Activated T-helper 1 cell treated with anti-CD3 and anti-CD28 coated beads, Interleukin-12 subunit alpha, Interleukin-12 subunit beta, Interleukin-2, Interleukin-4 antibody, amounts not matched to agents 30 ng/mL and 10 ng/mL and 1 ng/mL, durations not matched to agents 14 hours and 24 hours and 36 hours (primary cell): ENCODE results near the gene NFAT5. TPM values are rescaled to one million over a fixed set of nuclear protein-coding genes. Genes with fewer than 3 reads are reported as not detected.
A peak's percentile ranks its signal among the peaks of the same experiment; 100 is the strongest.

ENCODE experiments used
- DNase-seq: peaks from one replicate; pipeline ENCODE4 v3.0.0; 2021; ENCODE audit warnings: low spot score
- H3K27ac Mint-ChIP-seq: one replicate; pipeline ENCODE4 v1.8.0; 2021; ENCODE audit warnings: mild to moderate bottlenecking, mixed read lengths
- H3K27me3 Mint-ChIP-seq: one replicate; pipeline ENCODE4 v1.8.0; 2022; ENCODE audit warnings: mild to moderate bottlenecking, moderate library complexity, mixed read lengths; ENCODE audit not compliant: insufficient read depth
- H3K36me3 Mint-ChIP-seq: one replicate; pipeline ENCODE4 v1.8.0; 2021; ENCODE audit warnings: low read depth, mixed read lengths
- H3K4me1 Mint-ChIP-seq: one replicate; pipeline ENCODE4 v1.8.0; 2021; ENCODE audit warnings: low read depth, mixed read lengths
- H3K4me3 Mint-ChIP-seq: one replicate; pipeline ENCODE4 v1.8.0; 2021; ENCODE audit warnings: mild to moderate bottlenecking, moderate library complexity, mixed read lengths
- H3K9me3 Mint-ChIP-seq: one replicate; pipeline ENCODE4 v1.8.0; 2021; ENCODE audit warnings: mixed read lengths
- intact Hi-C: fragments of 100-400 bp; cut with micrococcal nuclease; formaldehyde crosslinking; loops from one replicate; pipeline ENCODE4 v1.15.1; 2024
- total RNA-seq: library from RNA; stranded (reverse); gene quantifications from 2 replicates; pipeline ENCODE4 v1.2.3, GENCODE V29; 2022

NFAT5 gene
- total RNA-seq, 1 donor from 2014 or later, result 54.2 TPM

GRCh38 chr16:69754143-69754468 lies 188.3 kb downstream of the NFAT5 start:
- intact Hi-C loops, result loop anchor here (1.0 to 2.0 kb wide), 7 partner anchors 8 to 443 kb away; partner anchors contain the start of genes COG8, NIP7, NQO1 and VPS4A
- Mint-ChIP-seq H3K4me1 (peaks cover 32% of the 10 kb centered on the region), H3K4me3 (peak overlapping the region; percentile 99), H3K36me3 (peaks cover 29% of the 10 kb centered on the region), H3K27me3 (peaks cover 2% of the 10 kb centered on the region), H3K9me3 (no peaks in the 10 kb centered on the region), H3K27ac (peak overlapping the region; percentile 98)
- no peak for DNase-seq

Other genes starting within 250 kb of the NFAT5 start
- 17.4 and 21.5 TPM in 2 replicates for gene PDF, start 235.4 kb upstream of the NFAT5 start, total RNA-seq
- gene COG8, start 226.4 kb upstream of the NFAT5 start, total RNA-seq, result 45.3 and 46.5 TPM in 2 replicates
- gene NIP7, start 226.2 kb upstream of the NFAT5 start, total RNA-seq, result 80.7 and 85.8 TPM in 2 replicates
- 1.2 and 1.3 TPM in 2 replicates for gene TMED6, start 214.2 kb upstream of the NFAT5 start, total RNA-seq
- gene TERF2, start 180.0 kb upstream of the NFAT5 start, total RNA-seq, result 59.4 and 67.0 TPM in 2 replicates
- gene CYB5B, start 141.3 kb upstream of the NFAT5 start, total RNA-seq, result 157 and 166 TPM in 2 replicates
- gene NQO1, start 160.6 kb downstream of the NFAT5 start, total RNA-seq, result 9.7 and 9.8 TPM in 2 replicates
- gene NOB1, start 189.0 kb downstream of the NFAT5 start, total RNA-seq, result 132 and 133 TPM in 2 replicates
- gene WWP2, start 196.4 kb downstream of the NFAT5 start, total RNA-seq, result 53.8 and 58.3 TPM in 2 replicates